Cardiac muscle cell (in vitro differentiated cells and primary cell): Measurements from ENCODE around the gene NINJ2. TPM values are rescaled to one million over a fixed set of nuclear protein-coding genes. Genes with fewer than 3 reads are reported as not detected.

ENCODE experiments used
- DNase-seq, 2 donors: peaks; one replicate each; pipeline versions ENCODE4 v3.0.0 to v3.0.0-alpha.2; 2010 to 2017; ENCODE audit warnings: low read depth in 1 of 2, low spot score in 1 of 2
- H3K27ac ChIP-seq: fragments of 200-600 bp; sonication (generic); 2 replicates; pipeline ENCODE4 v1.5.1; 2016
- H3K27me3 ChIP-seq: fragments of 200-600 bp; sonication (generic); 2 replicates; pipeline ENCODE4 v1.6.0; 2016; ENCODE audit warnings: control low read depth
- H3K36me3 ChIP-seq: fragments of 200-600 bp; sonication (generic); 2 replicates; pipeline ENCODE4 v1.5.1; 2016; ENCODE audit warnings: control low read depth
- H3K4me1 ChIP-seq: fragments of 200-600 bp; sonication (generic); 2 replicates; pipeline ENCODE4 v1.8.1; 2017; ENCODE audit warnings: low read depth, mild to moderate bottlenecking, mixed run types
- H3K4me3 ChIP-seq: fragments of 200-600 bp; sonication (generic); 2 replicates; pipeline ENCODE4 v1.5.1; 2016; ENCODE audit warnings: mild to moderate bottlenecking
- H3K9me3 ChIP-seq: fragments of 200-600 bp; sonication (generic); 2 replicates; pipeline ENCODE4 v1.5.1; 2017; ENCODE audit warnings: low read depth, mild to moderate bottlenecking, control low read depth
- polyA plus RNA-seq: library from polyadenylated mRNA; unstranded; fragments of >200 nt; fragmentation: Nextera tagmentation; extraction: Ambion mirVana; gene quantifications from 2 replicates; pipeline ENCODE4 v1.2.1, GENCODE V29; 2016
- total RNA-seq: library from RNA; depleted of rRNA; stranded (reverse); fragments of >200 nt; gene quantifications from 2 replicates; pipeline ENCODE4 v1.2.3, GENCODE V29; 2016
- TF ChIP-seq, protein P1 (sequence below): IDR thresholded peaks from 2 replicates; pipeline ENCODE4 v1.5.1; 2012; ENCODE audit warnings: low read depth, mild to moderate bottlenecking, low read length

Gene NINJ2
- total and polyA plus RNA-seq, 2 experiments from 2014 or later = 2.3 TPM; not detected in 1

DNA sequence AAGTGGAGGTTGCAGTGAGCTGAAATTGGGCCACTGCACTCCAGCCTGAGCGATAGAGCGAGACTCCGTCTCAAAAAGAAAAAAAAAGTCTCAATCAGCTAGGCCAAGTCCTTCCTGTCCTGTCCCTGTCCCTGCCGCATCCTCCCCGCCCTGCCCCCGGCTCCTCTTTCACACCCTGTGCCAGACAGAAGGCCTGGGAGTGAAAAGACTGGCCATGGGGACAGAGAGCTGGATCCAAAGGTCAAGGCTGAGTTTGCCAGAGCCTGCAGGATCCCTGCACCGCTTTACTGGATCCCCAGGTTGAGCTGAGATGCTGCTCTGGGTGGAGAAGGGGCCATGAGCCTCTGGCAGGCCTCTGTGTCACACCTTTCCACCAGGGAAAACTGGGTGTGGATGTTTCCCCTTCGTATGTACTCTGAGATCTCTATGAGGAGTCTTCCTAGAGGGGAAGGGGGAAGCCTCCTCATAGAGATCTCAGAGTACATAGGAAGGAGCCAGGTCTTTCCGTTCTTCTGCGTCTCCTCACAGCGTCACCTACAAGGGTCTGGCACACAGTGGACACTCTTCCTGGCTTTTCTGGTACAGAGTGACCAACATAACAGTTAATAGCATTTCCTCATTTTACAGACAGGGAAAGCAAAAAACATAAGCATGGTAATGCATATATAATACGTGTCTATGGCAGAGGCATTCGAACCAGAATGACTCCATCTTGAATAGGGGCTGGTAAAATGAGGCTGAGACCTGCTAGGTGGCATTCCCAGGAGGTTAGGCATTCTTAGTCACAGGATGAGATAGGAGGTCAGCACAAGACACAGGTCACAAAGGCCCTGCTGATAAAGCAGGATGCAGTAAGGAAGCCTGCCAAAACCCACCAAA is 35.1 kb downstream of the NINJ2 start:
- H3K27me3 ChIP-seq = no peaks in the 10 kb centered on the region
- H3K4me3 ChIP-seq = no peak overlapping the region
- DNase-seq = no peak
- H3K9me3 ChIP-seq = no peaks in the 10 kb centered on the region
- TF ChIP-seq, protein P1, sequence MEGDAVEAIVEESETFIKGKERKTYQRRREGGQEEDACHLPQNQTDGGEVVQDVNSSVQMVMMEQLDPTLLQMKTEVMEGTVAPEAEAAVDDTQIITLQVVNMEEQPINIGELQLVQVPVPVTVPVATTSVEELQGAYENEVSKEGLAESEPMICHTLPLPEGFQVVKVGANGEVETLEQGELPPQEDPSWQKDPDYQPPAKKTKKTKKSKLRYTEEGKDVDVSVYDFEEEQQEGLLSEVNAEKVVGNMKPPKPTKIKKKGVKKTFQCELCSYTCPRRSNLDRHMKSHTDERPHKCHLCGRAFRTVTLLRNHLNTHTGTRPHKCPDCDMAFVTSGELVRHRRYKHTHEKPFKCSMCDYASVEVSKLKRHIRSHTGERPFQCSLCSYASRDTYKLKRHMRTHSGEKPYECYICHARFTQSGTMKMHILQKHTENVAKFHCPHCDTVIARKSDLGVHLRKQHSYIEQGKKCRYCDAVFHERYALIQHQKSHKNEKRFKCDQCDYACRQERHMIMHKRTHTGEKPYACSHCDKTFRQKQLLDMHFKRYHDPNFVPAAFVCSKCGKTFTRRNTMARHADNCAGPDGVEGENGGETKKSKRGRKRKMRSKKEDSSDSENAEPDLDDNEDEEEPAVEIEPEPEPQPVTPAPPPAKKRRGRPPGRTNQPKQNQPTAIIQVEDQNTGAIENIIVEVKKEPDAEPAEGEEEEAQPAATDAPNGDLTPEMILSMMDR = no peak
- H3K36me3 ChIP-seq = no peaks in the 10 kb centered on the region
- no peak overlapping the region for H3K27ac ChIP-seq
- peaks cover 9% of the 10 kb centered on the region for H3K4me1 ChIP-seq

DNA sequence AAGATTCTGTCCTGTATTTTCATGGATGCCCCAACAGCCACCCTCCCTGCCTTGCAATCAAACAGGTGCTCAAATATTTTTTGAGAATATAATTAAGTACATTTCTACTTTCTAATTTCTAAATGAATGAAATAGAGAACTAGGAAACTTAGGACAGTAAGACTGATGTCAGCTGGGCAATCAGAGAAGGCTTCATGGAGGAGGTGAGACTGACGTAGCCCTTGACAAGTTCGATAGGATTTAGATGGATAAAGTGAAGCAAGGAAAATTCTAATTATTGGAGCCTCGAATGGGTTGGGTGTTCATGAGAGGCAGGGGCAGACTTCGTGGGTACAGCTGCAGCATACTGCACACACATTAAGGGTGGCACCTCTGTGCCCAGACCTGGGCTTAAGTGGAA is 36.0 kb downstream of the NINJ2 start:
- TF ChIP-seq, protein P1 = no peak
- no peak for DNase-seq
- H3K27me3 ChIP-seq = no peaks in the 10 kb centered on the region
- no peaks in the 10 kb centered on the region for H3K9me3 ChIP-seq
- no peaks in the 10 kb centered on the region for H3K36me3 ChIP-seq
- no peak overlapping the region for H3K4me3 ChIP-seq
- H3K4me1 ChIP-seq = peaks cover 8% of the 10 kb centered on the region
- H3K27ac ChIP-seq = no peak overlapping the region

DNA sequence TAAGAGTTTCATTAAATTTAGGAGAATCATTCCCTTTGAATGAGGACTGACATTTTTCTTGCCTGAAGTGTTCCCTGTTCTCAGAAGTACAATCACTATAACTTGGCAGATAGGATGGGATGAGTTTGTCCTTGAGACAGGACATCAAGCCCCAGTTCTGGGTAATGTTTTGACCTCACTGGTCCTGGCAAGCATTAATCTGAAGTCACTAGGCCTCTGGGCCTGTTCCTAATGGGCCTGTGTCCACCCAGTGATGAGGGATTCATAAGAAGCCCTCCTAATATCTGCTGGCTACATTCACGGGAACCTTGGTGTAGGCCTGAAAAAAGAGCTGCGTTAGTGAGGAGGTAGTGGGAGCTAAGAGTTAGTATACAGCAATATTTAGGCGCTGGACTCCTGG is 37.2 kb downstream of the NINJ2 start:
- no peaks in the 10 kb centered on the region for H3K36me3 ChIP-seq
- TF ChIP-seq, protein P1 = no peak
- H3K9me3 ChIP-seq = no peaks in the 10 kb centered on the region
- H3K27me3 ChIP-seq = no peaks in the 10 kb centered on the region
- no peak overlapping the region for H3K27ac ChIP-seq
- no peak overlapping the region for H3K4me3 ChIP-seq
- no peaks in the 10 kb centered on the region for H3K4me1 ChIP-seq
- no peak for DNase-seq

DNA sequence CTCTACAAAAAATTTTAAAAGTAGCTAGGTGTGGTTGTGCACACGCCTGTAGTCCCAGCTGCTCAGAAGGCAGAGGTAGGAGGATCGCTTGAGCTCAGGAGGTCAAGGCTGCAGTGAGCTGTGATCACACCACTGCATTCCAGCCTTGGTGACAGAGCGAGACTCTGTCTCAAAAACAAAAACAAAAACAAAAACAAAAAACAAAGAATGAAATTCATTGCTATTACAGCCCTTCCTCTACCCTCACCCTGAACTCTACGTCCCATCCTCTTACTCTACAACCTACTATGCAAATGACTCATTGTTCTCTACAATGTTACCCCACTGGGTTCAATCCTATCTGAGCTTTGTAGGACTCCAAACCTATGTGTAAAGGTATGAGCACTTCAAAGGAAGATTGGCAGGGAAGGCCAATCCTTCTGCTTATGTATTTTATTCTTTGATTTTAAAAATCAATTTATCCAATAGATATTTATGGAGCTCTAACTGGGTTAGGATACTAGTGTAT is 39.3 kb downstream of the NINJ2 start:
- H3K9me3 ChIP-seq = no peaks in the 10 kb centered on the region
- H3K27ac ChIP-seq = no peak overlapping the region
- no peaks in the 10 kb centered on the region for H3K36me3 ChIP-seq
- no peaks in the 10 kb centered on the region for H3K27me3 ChIP-seq
- TF ChIP-seq, protein P1 = no peak
- no peak for DNase-seq
- no peaks in the 10 kb centered on the region for H3K4me1 ChIP-seq
- H3K4me3 ChIP-seq = no peak overlapping the region

DNA sequence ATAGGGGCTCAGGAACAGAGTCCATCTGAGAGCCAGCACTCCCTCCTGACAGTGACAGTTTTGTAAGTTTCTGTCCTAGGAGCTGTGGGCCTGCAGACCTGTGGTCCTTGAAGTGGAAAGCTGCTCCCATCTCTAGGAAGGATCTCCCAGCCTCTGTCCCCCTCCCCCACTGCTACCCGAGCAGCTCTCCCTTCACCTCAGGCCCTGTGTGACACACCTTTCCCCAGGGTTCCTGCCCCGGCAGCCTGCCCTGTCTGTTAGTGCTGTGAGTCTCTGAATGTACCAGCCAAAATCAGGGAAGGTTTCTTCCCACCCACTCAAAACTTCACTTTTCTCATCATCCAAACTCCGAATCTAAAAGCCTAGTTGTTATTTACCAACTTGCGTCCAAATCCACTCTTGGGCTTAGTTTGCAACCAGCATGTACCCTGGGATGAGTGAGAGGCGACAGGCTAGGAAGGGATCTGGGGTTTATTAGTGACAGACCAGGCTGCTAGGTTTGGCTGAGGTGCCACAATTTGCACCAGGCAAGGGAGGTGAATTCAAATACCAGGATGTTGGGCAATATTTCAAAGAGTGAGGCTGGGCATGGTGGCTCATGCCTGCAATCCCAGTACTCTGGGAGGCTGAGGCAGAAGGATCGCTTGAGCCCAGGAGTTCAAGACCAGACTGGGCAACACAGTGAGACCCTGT is 39.9 kb downstream of the NINJ2 start:
- H3K9me3 ChIP-seq = no peaks in the 10 kb centered on the region
- no peaks in the 10 kb centered on the region for H3K36me3 ChIP-seq
- no peak for DNase-seq
- H3K4me3 ChIP-seq = no peak overlapping the region
- H3K27ac ChIP-seq = no peak overlapping the region
- no peaks in the 10 kb centered on the region for H3K4me1 ChIP-seq
- H3K27me3 ChIP-seq = no peaks in the 10 kb centered on the region
- TF ChIP-seq, protein P1 = no peak
